ENCODE measurements around the gene PLCB2.

Gene PLCB2

GRCh38 chr15:40302288-40302886, 5.3 kb downstream of the PLCB2 start:
- DNase-seq (ENCODE audit: low spot score) = no peak

- no peak for DNase-seq (ENCODE audit: low spot score)
Observed at GRCh38 chr15:40301467-40302179, 6.1 kb downstream of the PLCB2 start.

GRCh38 chr15:40300771-40301170, 7.0 kb downstream of the PLCB2 start:
- no peak for DNase-seq (ENCODE audit: low spot score)

DNA sequence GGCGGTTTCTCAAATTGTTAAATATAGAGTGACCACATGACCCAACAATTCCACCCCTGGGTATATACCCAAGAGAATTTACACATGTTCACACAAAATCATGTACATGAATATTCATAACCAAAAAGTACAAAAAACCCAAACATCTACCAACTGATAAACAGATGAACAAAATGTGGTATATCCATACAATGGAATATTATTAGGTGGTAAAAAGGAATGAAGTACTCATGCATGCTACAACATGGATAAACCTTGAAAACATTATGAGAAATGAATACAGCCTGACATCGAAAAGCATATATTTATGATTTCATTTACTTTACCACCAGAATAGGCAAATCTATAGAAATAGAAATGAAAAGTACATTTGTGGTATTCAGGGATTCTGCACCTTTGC, 7.4 kb downstream of the PLCB2 start:
- DNase-seq (ENCODE audit: low spot score) = no peak

- DNase-seq (ENCODE audit: low spot score) = no peak
Observed at GRCh38 chr15:40298216-40298935, 9.4 kb downstream of the PLCB2 start.

GRCh38 chr15:40297356-40297755, 10.4 kb downstream of the PLCB2 start:
- DNase-seq (ENCODE audit: low spot score) = no peak

DNA sequence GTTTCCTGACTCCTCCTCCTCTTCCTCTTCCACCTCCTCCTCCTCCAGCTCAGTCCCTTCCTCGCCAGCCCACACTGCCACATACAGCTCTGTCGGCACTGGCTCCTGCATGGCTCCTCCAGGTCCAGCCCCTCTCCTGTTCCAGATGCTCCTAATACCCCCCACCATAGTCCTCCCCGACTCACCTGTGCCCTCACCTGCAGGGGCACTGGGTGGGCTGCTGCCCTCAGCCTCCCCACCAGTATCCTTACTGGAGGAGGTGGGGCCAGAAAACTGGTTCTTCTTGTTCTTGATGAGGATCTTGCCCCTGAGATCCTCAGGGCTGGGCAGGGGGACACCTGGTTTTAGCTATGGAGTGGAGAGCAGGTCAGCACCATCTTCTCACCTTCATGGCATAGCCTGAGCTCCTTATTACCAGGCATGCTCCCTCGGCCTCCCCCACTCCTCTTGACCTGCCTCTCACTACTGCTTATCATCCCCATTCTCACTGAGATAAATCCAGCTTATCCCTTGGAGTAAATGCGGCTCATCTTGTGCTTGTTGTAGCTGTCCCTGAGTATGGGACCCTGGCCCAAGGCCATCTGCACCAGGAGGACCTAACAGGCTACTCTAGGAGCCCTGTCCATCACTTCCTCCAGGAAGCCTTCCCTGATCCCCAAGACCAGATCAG, 11.0 kb downstream of the PLCB2 start:
- DNase-seq (ENCODE audit: low spot score) = no peak

GRCh38 chr15:40295877-40296560, 11.7 kb downstream of the PLCB2 start:
- DNase-seq (ENCODE audit: low spot score) = no peak

GRCh38 chr15:40295297-40295696, 12.4 kb downstream of the PLCB2 start:
- DNase-seq (ENCODE audit: low spot score) = no peak

GRCh38 chr15:40293905-40294895, 13.5 kb downstream of the PLCB2 start:
- no peak for DNase-seq (ENCODE audit: low spot score)

- DNase-seq (ENCODE audit: low spot score) = no peak
Observed at GRCh38 chr15:40293006-40293405, 14.7 kb downstream of the PLCB2 start.

GRCh38 chr15:40292246-40292645, 15.5 kb downstream of the PLCB2 start:
- DNase-seq (ENCODE audit: low spot score) = no peak

DNA sequence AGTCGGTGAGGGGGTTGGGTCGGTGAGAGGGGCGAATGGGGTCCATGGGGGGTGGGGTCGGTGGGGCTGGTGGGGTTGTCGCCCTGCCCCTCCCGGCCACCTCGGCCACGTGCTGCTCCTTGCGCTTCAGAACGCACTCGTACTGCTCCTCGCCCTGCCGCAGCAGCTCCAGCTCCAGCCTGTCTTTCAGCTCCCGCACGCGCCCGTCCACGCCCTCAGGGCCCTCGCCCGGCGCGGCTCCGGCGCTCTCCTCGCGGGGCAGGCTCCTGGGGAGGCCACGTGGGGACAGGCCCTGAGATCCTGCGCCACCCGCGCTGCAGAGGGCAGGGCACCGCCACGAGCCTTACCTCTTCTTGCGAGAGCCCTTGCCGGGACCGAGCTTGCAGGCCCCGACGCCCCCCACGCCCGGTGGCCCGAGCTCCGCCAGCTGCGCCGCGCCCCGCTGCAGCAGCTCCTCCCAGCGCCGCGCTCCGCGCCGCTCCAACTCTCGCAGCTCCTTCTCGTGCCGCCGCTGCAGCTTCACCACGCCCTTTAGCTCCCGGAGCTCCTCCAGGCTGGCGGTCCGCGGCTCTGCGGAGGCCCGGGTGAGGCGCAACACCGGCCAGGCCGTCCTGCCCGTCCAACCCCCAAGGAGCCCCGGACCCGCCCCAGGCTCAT, 16.7 kb downstream of the PLCB2 start:
- DNase-seq (ENCODE audit: low spot score) = no peak

DNA sequence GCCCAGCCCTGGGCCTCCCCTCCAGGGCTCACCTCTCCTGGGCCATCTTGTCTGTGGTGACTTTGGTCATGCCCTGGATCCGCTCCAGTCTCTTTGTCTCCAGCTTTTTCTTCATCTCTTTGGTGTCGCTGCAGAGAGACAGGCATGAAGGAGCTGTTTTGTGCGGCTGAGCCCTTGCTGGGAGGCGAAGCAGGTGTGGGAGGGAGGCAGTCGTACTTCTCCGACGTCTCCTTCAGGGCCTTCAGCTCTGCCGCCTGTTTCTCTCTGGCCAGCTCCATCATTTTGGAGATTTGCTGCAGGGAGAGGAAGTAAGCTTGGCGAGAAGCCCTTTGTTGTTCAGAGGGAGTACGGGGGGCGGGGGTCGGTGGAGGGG, 17.2 kb downstream of the PLCB2 start:
- DNase-seq (ENCODE audit: low spot score) = no peak

DNA sequence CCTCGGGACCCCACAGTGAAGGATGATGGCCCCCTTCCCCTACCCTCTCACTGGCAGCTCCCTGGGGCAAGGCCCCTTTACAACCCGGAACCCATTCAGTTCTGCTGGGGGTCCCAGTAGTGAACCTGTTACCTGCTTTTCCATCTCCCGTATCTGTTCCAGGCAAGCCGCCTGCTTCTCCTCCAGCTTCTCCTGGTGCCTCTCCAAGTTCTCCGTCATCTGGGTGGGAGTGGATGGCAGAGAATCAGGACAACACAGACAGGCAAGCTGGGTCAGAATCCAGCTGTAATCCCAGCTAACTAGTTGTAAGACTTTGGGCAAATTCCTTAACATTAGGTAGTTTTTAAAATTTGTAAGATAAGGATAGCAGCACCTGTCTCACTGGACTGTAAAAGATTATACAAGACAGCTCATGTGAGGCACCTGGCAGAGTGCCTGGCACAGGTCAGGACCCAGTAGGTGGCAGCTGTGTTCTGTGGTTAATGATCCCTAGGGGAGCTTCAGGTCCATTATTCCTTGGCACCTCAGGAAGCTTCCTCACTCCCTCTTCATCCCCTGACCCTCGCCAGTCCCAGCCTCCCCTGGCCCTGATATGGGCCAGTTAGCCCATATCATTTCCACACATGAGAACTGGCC, 18.5 kb downstream of the PLCB2 start:
- no peak for DNase-seq (ENCODE audit: low spot score)

- DNase-seq (ENCODE audit: low spot score) = no peak
Observed at GRCh38 chr15:40287968-40288367, 19.8 kb downstream of the PLCB2 start.

DNA sequence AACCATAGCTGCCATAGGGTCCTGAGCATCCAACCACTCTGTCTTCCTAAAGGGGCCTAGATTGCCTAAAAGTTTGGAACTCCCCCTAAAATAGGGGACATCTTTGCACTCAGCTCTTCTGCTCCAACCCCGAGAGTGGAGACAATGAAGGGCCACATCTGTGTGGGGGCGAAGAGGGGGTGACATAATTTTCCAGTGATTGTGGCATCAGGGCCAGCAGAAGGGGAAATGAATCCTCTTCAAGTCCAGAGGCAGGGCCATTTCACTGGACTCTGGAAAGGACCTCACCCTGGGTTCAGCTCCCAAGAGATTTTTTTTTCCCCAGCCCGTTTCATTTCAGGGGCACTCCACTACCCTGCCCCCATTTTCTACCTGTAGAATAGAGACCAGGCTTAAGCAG, 20.2 kb downstream of the PLCB2 start:
- no peak for DNase-seq (ENCODE audit: low spot score)

DNA sequence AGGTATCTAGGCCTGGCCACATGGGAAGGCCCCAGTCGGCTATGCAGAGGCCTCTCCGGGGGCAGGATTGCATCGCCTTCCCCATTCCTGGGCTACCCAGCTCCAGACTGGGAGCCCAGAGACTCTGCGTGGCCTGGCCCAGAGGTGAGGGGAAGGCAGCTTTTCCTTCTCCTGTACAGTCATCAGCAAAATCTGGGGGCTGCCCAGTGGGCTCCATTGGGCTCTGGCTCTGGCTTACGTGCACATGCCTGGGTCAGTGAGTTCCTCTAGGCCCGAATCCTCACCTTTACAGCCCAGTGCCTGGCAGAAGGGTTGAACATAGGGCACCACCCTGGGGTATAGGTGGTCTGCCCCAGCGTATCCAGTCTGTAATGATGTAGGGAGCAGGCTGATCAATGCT, 20.9 kb downstream of the PLCB2 start:
- no peak for DNase-seq (ENCODE audit: low spot score)

- DNase-seq (ENCODE audit: low spot score) = no peak
Observed at GRCh38 chr15:40286061-40286532, 21.6 kb downstream of the PLCB2 start.

- DNase-seq (ENCODE audit: low spot score) = no peak
Observed at GRCh38 chr15:40285554-40286011, 22.2 kb downstream of the PLCB2 start.

Data from CD4-positive, alpha-beta T cell treated with Interleukin-15 for 4 hours (primary cell).